ENCODE data around the gene RAB42.

- TF ChIP-seq POLR2AphosphoS5 (IDR thresholded peaks at IDR 0.05; ENCODE audit: low read depth, low read length), result no peak
- TF ChIP-seq POLR2A (IDR thresholded peaks at IDR 0.05; ENCODE audit: low read depth, low read length), result no peak
- TF ChIP-seq TAF1 (IDR thresholded peaks at IDR 0.05; ENCODE audit: low read depth, low read length), result no peak
- no peak for TF ChIP-seq SPI1 (IDR thresholded peaks at IDR 0.05; ENCODE audit: low read depth, low read length)
- no peak for TF ChIP-seq POU2F2 (IDR thresholded peaks at IDR 0.05; ENCODE audit: low read depth, low read length)
- TF ChIP-seq PAX5 (IDR thresholded peaks at IDR 0.05; ENCODE audit: insufficient read depth, low read length, severe bottlenecking), result no peak
These were observed 27.0 kb upstream of the RAB42 start for GRCh38 chr1:28565040-28565439.

Data from GM12891 (cell line).